Lower leg skin (tissue), 4 donors: ENCODE results near the gene SRSF4. TPM values are rescaled to one million over a fixed set of nuclear protein-coding genes. Genes with fewer than 3 reads are reported as not detected.

Source experiments
- DNase-seq, 2 donors: peaks; one replicate each; pipeline ENCODE4 v3.0.0-alpha.2; 2019; ENCODE audit warnings: low spot score in 2 of 2
- H3K4me3 ChIP-seq: fragments of 200-600 bp; sonication (generic); 2 replicates; pipeline ENCODE4 v1.5.1; 2017; ENCODE audit warnings: mild to moderate bottlenecking, low read depth; ENCODE audit not compliant: poor library complexity, severe bottlenecking
- CTCF ChIP-seq, 3 donors: fragments of 450-650 bp; IDR thresholded peaks; one replicate each; pipeline ENCODE4 v1.5.1; 2016; ENCODE audit warnings: antibody characterized with exemption in 3 of 3, mild to moderate bottlenecking in 3 of 3, moderate library complexity in 2 of 3
- POLR2A ChIP-seq, 2 donors: fragments of 450-650 bp; IDR thresholded peaks; one replicate each; pipeline ENCODE4 v1.6.1; 2016 to 2017; ENCODE audit warnings: antibody characterized with exemption in 2 of 2, mild to moderate bottlenecking in 1 of 2, moderate library complexity in 1 of 2
- WGBS, 2 donors: methylation state at CpG; one replicate each; pipeline ENCODE4 v1.1.5; 2018; 5-methylcytosine and 5-hydroxymethylcytosine counted together
- intact Hi-C: fragments of 100-400 bp; cut with DNase I; formaldehyde crosslinking; loops from one replicate; pipeline ENCODE4 v1.15.0; 2023; ENCODE audit warnings: low total_unique reads
- total RNA-seq, 4 donors: library from RNA; depleted of rRNA; stranded (reverse); fragments of >200 nt; gene quantifications; one replicate each; pipeline ENCODE4 v1.1.0, GENCODE V29; 2016

SRSF4 gene
- total RNA-seq, 4 donors from 2014 or later, result 47.3 to 89.4 (median 58.5) TPM

GRCh38 chr1:29202584-29203340 is 21.1 kb upstream of the SRSF4 start:
- no peak overlapping the region for H3K4me3 ChIP-seq
- WGBS, 2 donors, result 13 to 14% methylated on average over 12 to 13 of the region's 14 CpGs
- DNase-seq, result peak; percentile 96 to 99
- intact Hi-C loops, result loop anchor here (10.0 kb wide), 1 partner anchor 158 kb away; no protein-coding TSS in a partner anchor
- peak in 1 of 3 donors; percentile 89 for TF ChIP-seq CTCF (IDR thresholded peaks at IDR 0.05)
- no peak for TF ChIP-seq POLR2A (IDR thresholded peaks at IDR 0.05)

GRCh38 chr1:29202053-29202452 is 20.4 kb upstream of the SRSF4 start:
- intact Hi-C loops, result loop anchor here (10.0 kb wide), 1 partner anchor 157 kb away; no protein-coding TSS in a partner anchor
- TF ChIP-seq POLR2A (IDR thresholded peaks at IDR 0.05) (no peak), CTCF (IDR thresholded peaks at IDR 0.05) (no peak)
- 23 to 56% methylated on average over 1 of the region's 1 CpG for WGBS, 2 donors
- H3K4me3 ChIP-seq, result no peak overlapping the region
- no peak for DNase-seq

- 79 to 86% methylated on average over 6 of the region's 6 CpGs for WGBS, 2 donors
- intact Hi-C loops, result loop anchor here (10.0 kb wide), 1 partner anchor 157 kb away; no protein-coding TSS in a partner anchor
- H3K4me3 ChIP-seq, result no peak overlapping the region
- DNase-seq, result no peak
- TF ChIP-seq POLR2A (IDR thresholded peaks at IDR 0.05), result no peak
These were observed 19.9 kb upstream of the SRSF4 start for GRCh38 chr1:29201595-29202051.

- no peak for TF ChIP-seq POLR2A (IDR thresholded peaks at IDR 0.05)
- no peak for TF ChIP-seq CTCF (IDR thresholded peaks at IDR 0.05)
- intact Hi-C loops, result loop anchor here (10.0 kb wide), 1 partner anchor 156 kb away; no protein-coding TSS in a partner anchor
- no peak for DNase-seq
- 95 to 96% methylated on average over 5 of the region's 5 CpGs for WGBS, 2 donors
- H3K4me3 ChIP-seq, result no peak overlapping the region
These were observed 19.4 kb upstream of the SRSF4 start for GRCh38 chr1:29200906-29201594.

- no peak overlapping the region for H3K4me3 ChIP-seq
- TF ChIP-seq CTCF (IDR thresholded peaks at IDR 0.05), result no peak
- TF ChIP-seq POLR2A (IDR thresholded peaks at IDR 0.05), result no peak
- no peak for DNase-seq
- WGBS, 2 donors, result 93 to 97% methylated on average over 12 of the region's 12 CpGs
- intact Hi-C loops, result no loop called here
These were observed 16.3 kb upstream of the SRSF4 start for GRCh38 chr1:29197993-29198392.

GRCh38 chr1:29197590-29197924 is 15.9 kb upstream of the SRSF4 start:
- intact Hi-C loops, result no loop called here
- no peak overlapping the region for H3K4me3 ChIP-seq
- 93 to 95% methylated on average over 2 of the region's 2 CpGs for WGBS, 2 donors
- TF ChIP-seq POLR2A (IDR thresholded peaks at IDR 0.05), result no peak
- no peak for TF ChIP-seq CTCF (IDR thresholded peaks at IDR 0.05)
- DNase-seq, result no peak
